ENCODE measurements around the gene VWDE. TPM values are rescaled to one million over a fixed set of nuclear protein-coding genes. Genes with fewer than 3 reads are reported as not detected.

Gene VWDE
- total RNA-seq, 1 donor from 2014 or later = 0.77 TPM

- no peak overlapping the region for H3K27ac Mint-ChIP-seq (ENCODE audit: unreplicated experiment)
- no peaks in the 10 kb centered on the region for H3K9me3 ChIP-seq (ENCODE audit: insufficient read depth, low read depth, low read length)
- no peaks in the 10 kb centered on the region for H3K4me1 Mint-ChIP-seq (ENCODE audit: low read depth, unreplicated experiment)
- H3K4me3 ChIP-seq (ENCODE audit: insufficient read depth, low read depth, low read length) = no peak overlapping the region
- H3K9ac ChIP-seq (ENCODE audit: low read length) = no peak overlapping the region
- H3K36me3 Mint-ChIP-seq (ENCODE audit: low read depth, unreplicated experiment) = no peaks in the 10 kb centered on the region
- H2AFZ ChIP-seq (ENCODE audit: low read depth, low read length) = no peak overlapping the region
- no peaks in the 10 kb centered on the region for H3K9me3 Mint-ChIP-seq (ENCODE audit: unreplicated experiment)
- no peaks in the 10 kb centered on the region for H4K20me1 ChIP-seq (ENCODE audit: insufficient read depth, low read length)
- no peaks in the 10 kb centered on the region for H3K27me3 ChIP-seq (ENCODE audit: insufficient read depth, low read length)
- H3K4me3 Mint-ChIP-seq (ENCODE audit: unreplicated experiment) = no peak overlapping the region
- H3K36me3 ChIP-seq (ENCODE audit: insufficient read depth, low read length) = no peaks in the 10 kb centered on the region
- H3K4me1 ChIP-seq (ENCODE audit: insufficient read depth, low read length) = no peaks in the 10 kb centered on the region
- no peak for DNase-seq (ENCODE audit: low read depth)
- H3K4me2 ChIP-seq (ENCODE audit: low read length) = no peak overlapping the region
- no peaks in the 10 kb centered on the region for H3K27me3 Mint-ChIP-seq (ENCODE audit: low read depth, unreplicated experiment)
- H3K79me2 ChIP-seq (ENCODE audit: insufficient read depth, low read length) = no peaks in the 10 kb centered on the region
- H3K27ac ChIP-seq (ENCODE audit: low read depth, low read length) = no peak overlapping the region
- TF ChIP-seq CTCF (IDR thresholded peaks at IDR 0.05; ENCODE audit: insufficient read depth, low read depth, low read length) (no peak), EZH2 (IDR thresholded peaks at IDR 0.05; ENCODE audit: insufficient read depth, low read length) (no peak)
- no peak for FAIRE-seq
These were observed 20.3 kb downstream of the VWDE start for GRCh38 chr7:12383377-12383776.

GRCh38 chr7:12378389-12378788, 25.3 kb downstream of the VWDE start:
- no peaks in the 10 kb centered on the region for H3K4me1 ChIP-seq (ENCODE audit: insufficient read depth, low read length)
- Mint-ChIP-seq H3K36me3 (ENCODE audit: low read depth, unreplicated experiment) (no peaks in the 10 kb centered on the region), H3K27ac (ENCODE audit: unreplicated experiment) (no peak overlapping the region), H3K27me3 (ENCODE audit: low read depth, unreplicated experiment) (no peaks in the 10 kb centered on the region), H3K4me3 (ENCODE audit: unreplicated experiment) (no peak overlapping the region), H3K4me1 (ENCODE audit: low read depth, unreplicated experiment) (no peaks in the 10 kb centered on the region), H3K9me3 (ENCODE audit: unreplicated experiment) (no peaks in the 10 kb centered on the region)
- H2AFZ ChIP-seq (ENCODE audit: low read depth, low read length) = no peak overlapping the region
- H3K27ac ChIP-seq (ENCODE audit: low read depth, low read length) = no peak overlapping the region
- H3K9ac ChIP-seq (ENCODE audit: low read length) = no peak overlapping the region
- no peak overlapping the region for H3K4me2 ChIP-seq (ENCODE audit: low read length)
- H3K36me3 ChIP-seq (ENCODE audit: insufficient read depth, low read length) = no peaks in the 10 kb centered on the region
- no peak overlapping the region for H3K4me3 ChIP-seq (ENCODE audit: insufficient read depth, low read depth, low read length)
- H4K20me1 ChIP-seq (ENCODE audit: insufficient read depth, low read length) = no peaks in the 10 kb centered on the region
- no peaks in the 10 kb centered on the region for H3K79me2 ChIP-seq (ENCODE audit: insufficient read depth, low read length)
- H3K27me3 ChIP-seq (ENCODE audit: insufficient read depth, low read length) = no peaks in the 10 kb centered on the region
- TF ChIP-seq EZH2 (IDR thresholded peaks at IDR 0.05; ENCODE audit: insufficient read depth, low read length) = no peak
- no peak for TF ChIP-seq CTCF (IDR thresholded peaks at IDR 0.05; ENCODE audit: insufficient read depth, low read depth, low read length)
- FAIRE-seq (no peak), DNase-seq (ENCODE audit: low read depth) (no peak)
- no peaks in the 10 kb centered on the region for H3K9me3 ChIP-seq (ENCODE audit: insufficient read depth, low read depth, low read length)

GRCh38 chr7:12377406-12377805, 26.3 kb downstream of the VWDE start:
- no peaks in the 10 kb centered on the region for H3K36me3 Mint-ChIP-seq (ENCODE audit: low read depth, unreplicated experiment)
- Histone ChIP-seq H3K4me1 (ENCODE audit: insufficient read depth, low read length) (no peaks in the 10 kb centered on the region), H3K27ac (ENCODE audit: low read depth, low read length) (no peak overlapping the region), H3K79me2 (ENCODE audit: insufficient read depth, low read length) (no peaks in the 10 kb centered on the region), H4K20me1 (ENCODE audit: insufficient read depth, low read length) (no peaks in the 10 kb centered on the region), H3K36me3 (ENCODE audit: insufficient read depth, low read length) (no peaks in the 10 kb centered on the region), H2AFZ (ENCODE audit: low read depth, low read length) (no peak overlapping the region), H3K27me3 (ENCODE audit: insufficient read depth, low read length) (no peaks in the 10 kb centered on the region), H3K4me2 (ENCODE audit: low read length) (no peak overlapping the region), H3K9me3 (ENCODE audit: insufficient read depth, low read depth, low read length) (no peaks in the 10 kb centered on the region), H3K4me3 (ENCODE audit: insufficient read depth, low read depth, low read length) (no peak overlapping the region), H3K9ac (ENCODE audit: low read length) (no peak overlapping the region)
- no peak overlapping the region for H3K27ac Mint-ChIP-seq (ENCODE audit: unreplicated experiment)
- H3K4me3 Mint-ChIP-seq (ENCODE audit: unreplicated experiment) = no peak overlapping the region
- H3K27me3 Mint-ChIP-seq (ENCODE audit: low read depth, unreplicated experiment) = no peaks in the 10 kb centered on the region
- H3K4me1 Mint-ChIP-seq (ENCODE audit: low read depth, unreplicated experiment) = no peaks in the 10 kb centered on the region
- no peaks in the 10 kb centered on the region for H3K9me3 Mint-ChIP-seq (ENCODE audit: unreplicated experiment)
- TF ChIP-seq EZH2 (IDR thresholded peaks at IDR 0.05; ENCODE audit: insufficient read depth, low read length) (no peak), CTCF (IDR thresholded peaks at IDR 0.05; ENCODE audit: insufficient read depth, low read depth, low read length) (no peak)
- FAIRE-seq (no peak), DNase-seq (ENCODE audit: low read depth) (no peak)

Data from astrocyte (in vitro differentiated cells and primary cell).